ENCODE results near the gene KANTR. TPM values are rescaled to one million over a fixed set of nuclear protein-coding genes. Genes with fewer than 3 reads are reported as not detected.

The KANTR gene
- total RNA-seq, 4 donors from 2014 or later = 16.2 to 81.3 (median 28.6) TPM

DNA sequence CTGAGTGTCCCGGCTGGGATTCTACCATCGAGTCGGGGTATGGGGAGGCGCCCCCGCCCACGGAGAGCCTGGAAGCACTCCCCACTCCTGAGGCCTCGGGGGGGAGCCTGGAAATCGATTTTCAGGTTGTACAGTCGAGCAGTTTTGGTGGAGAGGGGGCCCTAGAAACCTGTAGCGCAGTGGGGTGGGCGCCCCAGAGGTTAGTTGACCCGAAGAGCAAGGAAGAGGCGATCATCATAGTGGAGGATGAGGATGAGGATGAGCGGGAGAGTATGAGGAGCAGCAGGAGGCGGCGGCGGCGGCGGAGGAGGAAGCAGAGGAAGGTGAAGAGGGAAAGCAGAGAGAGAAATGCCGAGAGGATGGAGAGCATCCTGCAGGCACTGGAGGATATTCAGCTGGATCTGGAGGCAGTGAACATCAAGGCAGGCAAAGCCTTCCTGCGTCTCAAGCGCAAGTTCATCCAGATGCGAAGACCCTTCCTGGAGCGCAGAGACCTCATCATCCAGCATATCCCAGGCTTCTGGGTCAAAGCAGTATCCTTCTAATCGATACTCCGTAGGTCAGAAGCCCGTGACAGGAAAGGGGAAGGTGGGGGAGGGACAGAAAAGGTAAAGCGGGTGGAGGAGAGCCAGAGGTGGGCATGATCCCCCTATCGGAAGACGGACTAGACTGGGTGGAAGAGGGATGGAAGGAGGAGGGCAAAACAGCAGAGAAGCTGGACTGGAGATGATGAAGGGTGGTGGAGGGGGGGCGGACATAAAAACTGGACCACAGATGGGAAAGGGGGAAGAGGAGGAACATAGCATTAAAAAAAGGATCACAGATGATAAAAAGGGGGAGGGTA is 10.9 kb upstream of the KANTR start:
- no peaks in the 10 kb centered on the region for H3K9me3 ChIP-seq
- WGBS = 35% methylated on average over 30 of the region's 31 CpGs
- DNase-seq (ENCODE audit: low spot score in 2 of 2) = peak in 1 of 2 donors; percentile 74
- H3K27me3 ChIP-seq = no peaks in the 10 kb centered on the region
- peak overlapping the region; percentile 92 for H3K27ac ChIP-seq
- peaks cover 15% of the 10 kb centered on the region for H3K36me3 ChIP-seq
- H3K4me3 ChIP-seq = peak overlapping the region; percentile 77
- no peak for TF ChIP-seq POLR2A (IDR thresholded peaks at IDR 0.05)
- TF ChIP-seq, protein P1, sequence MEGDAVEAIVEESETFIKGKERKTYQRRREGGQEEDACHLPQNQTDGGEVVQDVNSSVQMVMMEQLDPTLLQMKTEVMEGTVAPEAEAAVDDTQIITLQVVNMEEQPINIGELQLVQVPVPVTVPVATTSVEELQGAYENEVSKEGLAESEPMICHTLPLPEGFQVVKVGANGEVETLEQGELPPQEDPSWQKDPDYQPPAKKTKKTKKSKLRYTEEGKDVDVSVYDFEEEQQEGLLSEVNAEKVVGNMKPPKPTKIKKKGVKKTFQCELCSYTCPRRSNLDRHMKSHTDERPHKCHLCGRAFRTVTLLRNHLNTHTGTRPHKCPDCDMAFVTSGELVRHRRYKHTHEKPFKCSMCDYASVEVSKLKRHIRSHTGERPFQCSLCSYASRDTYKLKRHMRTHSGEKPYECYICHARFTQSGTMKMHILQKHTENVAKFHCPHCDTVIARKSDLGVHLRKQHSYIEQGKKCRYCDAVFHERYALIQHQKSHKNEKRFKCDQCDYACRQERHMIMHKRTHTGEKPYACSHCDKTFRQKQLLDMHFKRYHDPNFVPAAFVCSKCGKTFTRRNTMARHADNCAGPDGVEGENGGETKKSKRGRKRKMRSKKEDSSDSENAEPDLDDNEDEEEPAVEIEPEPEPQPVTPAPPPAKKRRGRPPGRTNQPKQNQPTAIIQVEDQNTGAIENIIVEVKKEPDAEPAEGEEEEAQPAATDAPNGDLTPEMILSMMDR (IDR thresholded peaks at IDR 0.05) = no peak
- TF ChIP-seq POLR2AphosphoS5 (IDR thresholded peaks at IDR 0.05) = no peak
- no peak for TF ChIP-seq EP300 (IDR thresholded peaks at IDR 0.05)
- peaks cover 31% of the 10 kb centered on the region for H3K4me1 ChIP-seq

DNA sequence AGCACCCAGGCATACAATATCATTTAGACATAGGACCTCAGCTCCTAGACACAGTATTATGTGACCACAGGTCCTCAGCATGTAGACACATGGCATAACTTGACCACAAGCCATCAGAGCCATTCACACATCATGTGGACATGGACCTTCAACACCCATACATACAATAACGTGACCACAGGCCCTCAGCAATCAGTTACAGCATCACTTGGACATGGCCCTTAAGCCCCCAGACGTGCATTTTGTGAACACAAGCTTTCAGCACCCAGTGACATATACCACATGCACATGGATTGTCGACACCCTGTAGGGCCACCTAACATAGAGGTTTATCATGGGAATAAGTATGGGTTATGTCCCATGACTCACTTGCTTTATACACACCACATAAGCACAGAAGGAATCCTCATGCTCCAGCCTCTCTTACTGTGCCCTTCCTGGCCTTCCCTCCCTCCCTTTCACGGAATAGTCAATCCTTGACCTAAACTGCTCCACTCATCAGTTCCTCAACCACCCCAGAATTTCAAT is 9.8 kb upstream of the KANTR start:
- no peaks in the 10 kb centered on the region for H3K27me3 ChIP-seq
- H3K4me3 ChIP-seq = peak overlapping the region; percentile 77
- H3K27ac ChIP-seq = no peak overlapping the region
- H3K36me3 ChIP-seq = peaks cover 15% of the 10 kb centered on the region
- no peak for DNase-seq (ENCODE audit: low spot score in 2 of 2)
- H3K9me3 ChIP-seq = no peaks in the 10 kb centered on the region
- 60% methylated on average over 4 of the region's 4 CpGs for WGBS
- TF ChIP-seq, protein P1 (IDR thresholded peaks at IDR 0.05) = no peak
- TF ChIP-seq EP300 (IDR thresholded peaks at IDR 0.05) (no peak), POLR2A (IDR thresholded peaks at IDR 0.05) (no peak), POLR2AphosphoS5 (IDR thresholded peaks at IDR 0.05) (no peak)
- peaks cover 36% of the 10 kb centered on the region for H3K4me1 ChIP-seq

DNA sequence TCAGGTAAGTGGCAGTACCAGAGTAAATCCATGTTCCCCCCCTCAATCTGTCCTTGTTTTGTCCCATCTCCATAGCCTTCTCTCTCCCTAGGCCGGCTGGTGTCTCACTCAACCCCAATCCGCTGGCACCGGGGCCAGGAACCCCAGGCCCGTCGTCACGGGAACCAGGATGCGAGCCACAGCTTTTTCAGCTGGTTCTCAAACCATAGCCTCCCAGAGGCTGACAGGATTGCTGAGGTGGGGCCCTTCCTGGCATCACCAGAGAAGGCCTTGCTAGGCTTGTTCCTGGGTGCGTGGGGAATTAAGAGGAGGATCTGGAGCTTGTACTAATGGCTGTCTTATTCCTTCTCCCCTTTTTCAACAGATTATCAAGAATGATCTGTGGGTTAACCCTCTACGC is 9.1 kb upstream of the KANTR start:
- Histone ChIP-seq H3K4me1 (peaks cover 36% of the 10 kb centered on the region), H3K27ac (no peak overlapping the region), H3K27me3 (no peaks in the 10 kb centered on the region), H3K4me3 (peak overlapping the region; percentile 77), H3K36me3 (peaks cover 15% of the 10 kb centered on the region), H3K9me3 (no peaks in the 10 kb centered on the region)
- no peak for DNase-seq (ENCODE audit: low spot score in 2 of 2)
- 83% methylated on average over 9 of the region's 9 CpGs for WGBS
- TF ChIP-seq, protein P1 (IDR thresholded peaks at IDR 0.05) = no peak
- TF ChIP-seq POLR2A (IDR thresholded peaks at IDR 0.05) = no peak
- no peak for TF ChIP-seq EP300 (IDR thresholded peaks at IDR 0.05)
- no peak for TF ChIP-seq POLR2AphosphoS5 (IDR thresholded peaks at IDR 0.05)

DNA sequence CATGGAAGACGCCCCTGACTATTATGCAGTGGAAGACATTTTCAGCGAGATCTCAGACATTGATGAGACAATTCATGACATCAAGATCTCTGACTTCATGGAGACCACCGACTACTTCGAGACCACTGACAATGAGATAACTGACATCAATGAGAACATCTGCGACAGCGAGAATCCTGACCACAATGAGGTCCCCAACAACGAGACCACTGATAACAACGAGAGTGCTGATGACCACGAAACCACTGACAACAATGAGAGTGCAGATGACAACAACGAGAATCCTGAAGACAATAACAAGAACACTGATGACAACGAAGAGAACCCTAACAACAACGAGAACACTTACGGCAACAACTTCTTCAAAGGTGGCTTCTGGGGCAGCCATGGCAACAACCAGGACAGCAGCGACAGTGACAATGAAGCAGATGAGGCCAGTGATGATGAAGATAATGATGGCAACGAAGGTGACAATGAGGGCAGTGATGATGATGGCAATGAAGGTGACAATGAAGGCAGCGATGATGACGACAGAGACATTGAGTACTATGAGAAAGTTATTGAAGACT is 8.2 kb upstream of the KANTR start:
- H3K27ac ChIP-seq = peak overlapping the region; percentile 34
- H3K36me3 ChIP-seq = peaks cover 15% of the 10 kb centered on the region
- TF ChIP-seq EP300 (IDR thresholded peaks at IDR 0.05) (no peak), POLR2AphosphoS5 (IDR thresholded peaks at IDR 0.05) (no peak), POLR2A (IDR thresholded peaks at IDR 0.05) (no peak)
- TF ChIP-seq, protein P1 (IDR thresholded peaks at IDR 0.05) = no peak
- DNase-seq (ENCODE audit: low spot score in 2 of 2) = no peak
- 82% methylated on average over 17 of the region's 17 CpGs for WGBS
- peaks cover 36% of the 10 kb centered on the region for H3K4me1 ChIP-seq
- no peaks in the 10 kb centered on the region for H3K27me3 ChIP-seq
- peak overlapping the region; percentile 12 for H3K4me3 ChIP-seq
- H3K9me3 ChIP-seq = no peaks in the 10 kb centered on the region

DNA sequence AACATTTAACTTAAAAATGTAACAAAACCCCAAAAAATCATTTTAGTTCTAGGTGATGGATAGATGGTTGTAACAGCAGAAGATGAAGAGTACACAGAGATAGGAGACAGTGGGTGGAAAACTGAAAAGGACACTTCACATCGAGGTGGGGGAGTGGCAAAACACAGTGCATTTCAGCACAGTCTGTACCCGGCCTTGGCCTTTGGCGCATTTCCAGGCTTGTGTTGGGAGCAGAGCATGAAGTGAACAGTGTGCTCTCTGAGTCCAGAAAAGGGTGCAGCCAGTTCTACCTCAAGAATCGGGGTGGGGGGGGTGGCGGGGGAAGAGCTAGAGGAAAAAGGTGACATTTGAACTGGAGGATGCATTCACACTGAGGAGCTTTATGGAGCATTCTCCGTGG is 7.5 kb upstream of the KANTR start:
- 42% methylated on average over 6 of the region's 6 CpGs for WGBS
- Histone ChIP-seq H3K36me3 (peaks cover 15% of the 10 kb centered on the region), H3K4me3 (peak overlapping the region; percentile 12), H3K9me3 (no peaks in the 10 kb centered on the region), H3K27me3 (no peaks in the 10 kb centered on the region), H3K27ac (peak overlapping the region; percentile 51), H3K4me1 (peaks cover 36% of the 10 kb centered on the region)
- DNase-seq (ENCODE audit: low spot score in 2 of 2) = no peak
- TF ChIP-seq POLR2A (IDR thresholded peaks at IDR 0.05) (no peak), POLR2AphosphoS5 (IDR thresholded peaks at IDR 0.05) (no peak), EP300 (IDR thresholded peaks at IDR 0.05) (no peak)
- TF ChIP-seq, protein P1 (IDR thresholded peaks at IDR 0.05) = no peak
